GM10847 (cell line): Measurements from ENCODE around the gene ZNF700.

ENCODE experiments used
- POLR2A ChIP-seq: IDR thresholded peaks from 2 replicates; pipeline ENCODE4 v1.6.1; 2011; ENCODE audit not compliant: insufficient read length; ENCODE audit errors: extremely low read depth

The ZNF700 gene

GRCh38 chr19:11944656-11945055 is 19.7 kb downstream of the ZNF700 start:
- no peak for TF ChIP-seq POLR2A

GRCh38 chr19:11948646-11949045 is 23.7 kb downstream of the ZNF700 start:
- no peak for TF ChIP-seq POLR2A

DNA sequence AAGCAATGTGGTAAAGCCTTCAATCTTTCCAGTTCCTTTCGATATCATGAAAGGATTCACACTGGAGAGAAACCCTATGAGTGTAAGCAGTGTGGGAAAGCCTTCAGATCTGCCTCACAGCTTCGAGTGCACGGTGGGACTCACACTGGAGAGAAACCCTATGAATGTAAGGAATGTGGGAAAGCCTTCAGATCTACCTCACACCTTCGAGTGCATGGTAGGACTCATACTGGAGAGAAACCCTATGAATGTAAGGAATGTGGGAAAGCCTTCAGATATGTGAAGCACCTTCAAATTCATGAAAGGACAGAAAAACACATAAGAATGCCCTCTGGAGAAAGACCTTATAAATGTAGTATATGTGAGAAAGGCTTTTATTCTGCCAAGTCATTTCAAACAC is 24.3 kb downstream of the ZNF700 start:
- TF ChIP-seq POLR2A = no peak

DNA sequence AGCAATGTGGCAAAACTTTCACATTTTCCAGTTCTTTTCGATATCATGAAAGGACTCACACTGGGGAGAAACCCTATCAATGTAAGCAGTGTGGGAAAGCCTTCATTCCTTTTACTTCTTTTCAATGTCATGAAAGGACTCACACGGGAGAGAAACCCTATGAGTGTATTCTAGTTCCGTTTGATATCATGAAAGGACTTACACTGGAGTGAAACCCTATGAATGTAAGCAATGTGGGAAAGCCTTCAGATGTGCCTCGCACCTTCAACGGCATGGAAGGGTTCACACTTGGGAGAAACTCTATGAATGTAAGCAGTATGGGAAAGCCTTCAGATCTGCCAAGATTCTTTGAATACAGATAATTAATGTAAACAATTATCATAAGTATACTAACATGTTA is 25.4 kb downstream of the ZNF700 start:
- no peak for TF ChIP-seq POLR2A

- no peak for TF ChIP-seq POLR2A
Measured at GRCh38 chr19:11963566-11964355, 38.9 kb downstream of the ZNF700 start.

DNA sequence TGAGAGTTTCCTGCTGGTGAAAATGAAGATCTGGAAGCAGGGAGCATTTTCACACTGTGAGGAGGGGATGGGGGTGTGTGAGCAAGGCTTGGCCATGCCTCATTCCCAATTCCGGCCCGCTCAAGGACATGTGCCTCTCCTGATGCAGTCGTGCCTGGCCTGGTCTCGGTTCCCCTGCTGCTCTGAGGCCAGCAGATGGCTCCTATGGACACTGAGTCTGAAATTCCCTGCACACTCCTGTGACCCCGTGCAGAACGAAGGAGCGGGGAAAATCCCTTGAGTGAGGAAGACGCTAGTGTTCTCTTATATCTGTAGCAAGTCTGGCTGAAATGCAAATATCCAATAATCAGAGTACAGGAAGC is 39.6 kb downstream of the ZNF700 start:
- no peak for TF ChIP-seq POLR2A

DNA sequence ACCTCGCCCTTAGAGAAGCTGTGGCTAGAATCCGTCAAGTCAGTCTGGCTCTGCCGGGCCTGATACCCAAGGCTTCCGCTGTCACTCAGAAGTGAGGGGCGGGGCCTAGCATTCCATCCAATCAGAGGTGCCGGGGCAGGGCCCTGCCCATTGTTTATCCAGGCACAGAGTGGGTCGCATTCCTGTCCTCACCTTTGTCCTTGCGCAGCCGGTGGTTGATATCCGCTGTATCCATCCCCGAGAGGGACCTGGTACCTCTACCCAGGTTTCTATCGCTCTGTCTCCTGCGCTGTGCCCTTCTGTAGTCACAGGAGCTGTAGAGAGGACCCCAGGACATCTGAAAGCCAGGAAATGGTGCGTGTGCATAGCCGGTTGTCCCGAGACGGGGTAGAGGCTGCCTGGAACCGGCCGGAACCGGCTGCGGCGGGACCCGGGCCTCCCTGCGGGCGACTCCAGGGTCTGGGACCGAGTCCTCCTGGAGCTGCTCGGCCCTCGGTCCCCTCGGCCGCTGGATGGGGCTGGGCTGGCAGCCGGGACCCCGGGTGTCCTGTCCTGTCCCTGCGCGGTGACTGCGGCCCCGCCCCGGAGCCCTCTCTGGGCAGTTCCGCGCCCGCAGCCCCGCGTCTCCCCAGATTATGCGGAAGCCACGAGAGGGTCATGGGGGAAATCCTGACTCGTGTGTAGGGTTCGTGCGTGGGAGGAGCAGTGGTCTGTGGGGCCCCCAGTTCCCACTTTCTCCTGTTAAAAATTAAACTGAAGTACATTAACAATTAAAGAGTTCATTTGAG is 40.1 kb downstream of the ZNF700 start, which contains the start of gene ZNF763:
TSS of gene ZNF763 (plus strand) at position 183 of the 788 bp plus-strand sequence. CDS start at position 352, 169 bp downstream.
- no peak for TF ChIP-seq POLR2A

- no peak for TF ChIP-seq POLR2A
Measured at GRCh38 chr19:11970174-11970573, 45.3 kb downstream of the ZNF700 start.

- no peak for TF ChIP-seq POLR2A
Measured at GRCh38 chr19:11971041-11971440, 46.1 kb downstream of the ZNF700 start.

DNA sequence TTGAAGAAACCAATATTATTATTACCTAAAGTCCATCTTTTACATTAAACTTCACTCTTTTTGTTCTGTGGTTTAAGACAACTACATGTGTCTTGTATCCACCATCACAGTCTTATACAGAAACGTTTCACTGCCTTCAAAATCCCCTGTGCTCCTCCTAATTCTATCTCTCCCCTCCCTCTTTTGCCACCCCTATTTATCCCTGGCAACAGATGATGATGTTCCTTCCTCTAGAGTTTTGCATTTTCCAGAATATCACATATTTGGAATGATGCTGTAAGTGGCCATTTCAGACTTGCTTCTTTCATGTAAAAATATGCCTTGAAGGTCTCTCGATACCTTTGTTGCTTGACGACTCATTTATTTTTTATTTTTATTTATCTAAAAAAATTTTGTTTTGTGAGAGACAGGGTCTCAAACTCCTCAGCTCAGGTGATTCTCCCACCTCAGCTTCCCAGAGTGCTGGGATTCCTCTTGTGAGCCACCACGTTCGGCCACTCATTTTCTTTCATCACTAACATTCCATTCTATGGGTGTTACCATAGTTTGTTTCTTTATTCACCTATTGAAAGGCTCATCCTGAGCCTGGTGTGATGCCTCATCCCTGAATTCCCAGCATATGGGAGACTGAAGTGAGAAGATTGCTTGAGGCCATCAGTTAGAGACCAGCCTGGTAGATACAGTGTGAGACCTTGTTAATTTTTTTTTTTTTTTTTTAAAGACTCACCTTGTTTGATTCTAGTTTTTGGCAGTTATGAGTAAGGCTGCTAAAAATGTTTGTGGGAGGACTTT is 48.3 kb downstream of the ZNF700 start:
- TF ChIP-seq POLR2A = no peak

DNA sequence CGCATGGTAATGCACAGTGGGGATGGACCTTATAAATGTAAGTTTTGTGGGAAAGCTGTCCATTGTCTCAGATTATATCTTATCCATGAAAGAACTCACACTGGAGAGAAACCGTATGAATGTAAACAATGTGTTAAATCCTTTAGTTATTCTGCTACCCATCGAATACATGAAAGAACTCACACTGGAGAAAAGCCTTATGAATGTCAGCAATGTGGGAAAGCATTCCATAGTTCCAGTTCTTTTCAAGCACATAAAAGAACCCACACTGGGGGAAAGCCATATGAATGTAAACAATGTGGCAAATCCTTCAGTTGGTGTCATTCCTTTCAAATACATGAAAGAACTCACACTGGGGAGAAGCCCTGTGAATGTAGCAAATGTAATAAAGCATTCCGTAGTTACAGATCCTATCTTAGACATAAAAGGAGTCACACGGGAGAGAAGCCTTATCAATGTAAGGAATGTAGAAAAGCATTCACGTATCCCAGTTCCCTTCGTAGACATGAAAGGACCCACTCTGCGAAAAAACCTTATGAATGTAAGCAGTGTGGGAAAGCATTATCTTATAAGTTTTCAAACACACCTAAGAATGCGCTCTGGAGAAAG is 53.7 kb downstream of the ZNF700 start:
- TF ChIP-seq POLR2A = no peak

GRCh38 chr19:11979527-11979926 is 54.6 kb downstream of the ZNF700 start:
- no peak for TF ChIP-seq POLR2A

GRCh38 chr19:11982526-11982925 is 57.6 kb downstream of the ZNF700 start:
- TF ChIP-seq POLR2A = no peak

- TF ChIP-seq POLR2A = no peak
Measured at GRCh38 chr19:11984986-11985385, 60.1 kb downstream of the ZNF700 start.

DNA sequence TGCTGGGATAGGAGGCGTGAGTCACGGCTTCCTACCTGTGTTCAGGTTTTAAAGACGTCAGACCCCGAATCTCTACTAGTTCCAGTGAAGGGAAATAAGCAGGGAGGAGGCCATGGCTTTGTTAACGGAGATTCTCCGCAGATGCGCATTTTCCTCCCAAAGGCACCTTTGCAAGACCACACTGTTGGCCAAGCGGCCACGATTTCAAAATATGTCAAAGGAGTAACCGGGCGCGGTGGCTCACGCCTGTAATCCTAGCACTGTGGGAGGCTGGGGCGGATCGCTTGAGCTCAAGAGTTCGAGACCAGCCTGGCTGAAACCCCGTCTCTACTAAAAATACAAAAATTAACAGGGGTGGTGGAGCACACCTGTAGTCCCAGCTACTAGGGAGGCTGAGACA is 61.8 kb downstream of the ZNF700 start:
- TF ChIP-seq POLR2A = no peak
